ENCODE results near the gene HOXC10. TPM values are rescaled to one million over a fixed set of nuclear protein-coding genes. Genes with fewer than 3 reads are reported as not detected.
A peak's percentile ranks its signal among the peaks of the same experiment; 100 is the strongest.

Gene HOXC10
- total and polyA plus RNA-seq, 2 of the 8 experiments (the other 6 are each of a cell fraction or from before 2014, with no cell fraction given): not detected

DNA sequence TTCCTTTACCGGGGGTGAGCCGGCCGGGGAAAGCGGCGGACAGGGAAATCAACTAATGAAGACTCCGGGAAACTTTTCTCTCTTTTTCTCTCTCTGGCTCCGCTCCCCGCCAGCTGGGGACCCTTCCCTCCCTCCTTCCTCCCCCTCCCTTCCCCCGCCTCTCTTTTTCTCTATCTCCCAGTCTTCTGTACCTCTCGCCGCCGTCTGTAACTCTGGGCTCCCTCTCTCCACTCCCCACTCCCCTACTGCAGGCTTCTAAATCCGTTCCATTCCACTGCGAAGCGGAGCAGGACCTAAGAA is 18.9 kb upstream of the HOXC10 start (continued):
- TF ChIP-seq YY1 (IDR thresholded peaks at IDR 0.05; ENCODE audit: low read depth, low read length) (0 out of 2 replicates have a peak, but pooled peaks have one; percentile 38), SP1 (IDR thresholded peaks at IDR 0.05; ENCODE audit: low read depth, low read length) (0 out of 2 replicates have a peak, but pooled peaks have one; percentile 11), SAP30 (IDR thresholded peaks at IDR 0.05; ENCODE audit: insufficient read depth, insufficient replicate concordance, low read length) (no peak), TBP (IDR thresholded peaks at IDR 0.05; ENCODE audit: low read depth, low read length) (no peak), NRF1 (IDR thresholded peaks at IDR 0.05; ENCODE audit: low read depth, low read length) (no peak), SIN3A (conservative IDR thresholded peaks at IDR 0.05 in 1 of 2, IDR thresholded peaks at IDR 0.05 in 1 of 2; ENCODE audit: low read depth in 1 of 2, low read length in 2 of 2) (0 out of 4 replicates have a peak, but pooled peaks of 1 of the 2 experiments have one; percentile 25), BRCA1 (IDR thresholded peaks at IDR 0.05; ENCODE audit: low read depth, low read length) (no peak), RFX5 (IDR thresholded peaks at IDR 0.05; ENCODE audit: borderline replicate concordance, low read depth, low read length) (no peak), SP4 (IDR thresholded peaks at IDR 0.05; ENCODE audit: low read length) (no peak), JUN (IDR thresholded peaks at IDR 0.05; ENCODE audit: low read depth, low read length) (no peak), RAD21 (IDR thresholded peaks at IDR 0.05 in 1 of 2, conservative IDR thresholded peaks at IDR 0.05 in 1 of 2; ENCODE audit: low read depth in 2 of 2, low read length in 2 of 2) (no peak), CTBP2 (IDR thresholded peaks at IDR 0.05; ENCODE audit: borderline replicate concordance, insufficient read depth, insufficient read length, low read length) (peak; percentile 94), GABPA (IDR thresholded peaks at IDR 0.05; ENCODE audit: borderline replicate concordance, insufficient read depth, low read length) (no peak), SIRT6 (IDR thresholded peaks at IDR 0.05; ENCODE audit: low read length) (no peak), SUZ12 (IDR thresholded peaks at IDR 0.05; ENCODE audit: low read length) (no peak), FOSL1 (IDR thresholded peaks at IDR 0.05; ENCODE audit: insufficient read depth, low read depth, low read length) (no peak), SP2 (IDR thresholded peaks at IDR 0.05; ENCODE audit: low read length) (no peak), SRF (IDR thresholded peaks at IDR 0.05; ENCODE audit: low read depth, low read length) (no peak)
- TF ChIP-seq, protein P1, sequence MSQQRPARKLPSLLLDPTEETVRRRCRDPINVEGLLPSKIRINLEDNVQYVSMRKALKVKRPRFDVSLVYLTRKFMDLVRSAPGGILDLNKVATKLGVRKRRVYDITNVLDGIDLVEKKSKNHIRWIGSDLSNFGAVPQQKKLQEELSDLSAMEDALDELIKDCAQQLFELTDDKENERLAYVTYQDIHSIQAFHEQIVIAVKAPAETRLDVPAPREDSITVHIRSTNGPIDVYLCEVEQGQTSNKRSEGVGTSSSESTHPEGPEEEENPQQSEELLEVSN (IDR thresholded peaks at IDR 0.05): no peak
- TF ChIP-seq, protein P2, sequence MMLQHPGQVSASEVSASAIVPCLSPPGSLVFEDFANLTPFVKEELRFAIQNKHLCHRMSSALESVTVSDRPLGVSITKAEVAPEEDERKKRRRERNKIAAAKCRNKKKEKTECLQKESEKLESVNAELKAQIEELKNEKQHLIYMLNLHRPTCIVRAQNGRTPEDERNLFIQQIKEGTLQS (IDR thresholded peaks at IDR 0.05; ENCODE audit: insufficient read depth, low read depth, low read length): no peak
